HG03521 (cell line): Measurements from ENCODE around the gene TBXT.
"Not testable (repeated sequence)": the region's sequence is repeated elsewhere in the genome, so short reads cannot be mapped to it uniquely, and the experiment has no call there.

Source experiments
- ATAC-seq: cut with Tn5 transposase; IDR thresholded peaks from one replicate; pipeline ENCODE4 v1.9.1; 2021; ENCODE audit warnings: mild to moderate bottlenecking, moderate library complexity; ENCODE audit not compliant: unreplicated experiment

The TBXT gene, protein sequence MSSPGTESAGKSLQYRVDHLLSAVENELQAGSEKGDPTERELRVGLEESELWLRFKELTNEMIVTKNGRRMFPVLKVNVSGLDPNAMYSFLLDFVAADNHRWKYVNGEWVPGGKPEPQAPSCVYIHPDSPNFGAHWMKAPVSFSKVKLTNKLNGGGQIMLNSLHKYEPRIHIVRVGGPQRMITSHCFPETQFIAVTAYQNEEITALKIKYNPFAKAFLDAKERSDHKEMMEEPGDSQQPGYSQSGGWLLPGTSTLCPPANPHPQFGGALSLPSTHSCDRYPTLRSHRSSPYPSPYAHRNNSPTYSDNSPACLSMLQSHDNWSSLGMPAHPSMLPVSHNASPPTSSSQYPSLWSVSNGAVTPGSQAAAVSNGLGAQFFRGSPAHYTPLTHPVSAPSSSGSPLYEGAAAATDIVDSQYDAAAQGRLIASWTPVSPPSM

DNA sequence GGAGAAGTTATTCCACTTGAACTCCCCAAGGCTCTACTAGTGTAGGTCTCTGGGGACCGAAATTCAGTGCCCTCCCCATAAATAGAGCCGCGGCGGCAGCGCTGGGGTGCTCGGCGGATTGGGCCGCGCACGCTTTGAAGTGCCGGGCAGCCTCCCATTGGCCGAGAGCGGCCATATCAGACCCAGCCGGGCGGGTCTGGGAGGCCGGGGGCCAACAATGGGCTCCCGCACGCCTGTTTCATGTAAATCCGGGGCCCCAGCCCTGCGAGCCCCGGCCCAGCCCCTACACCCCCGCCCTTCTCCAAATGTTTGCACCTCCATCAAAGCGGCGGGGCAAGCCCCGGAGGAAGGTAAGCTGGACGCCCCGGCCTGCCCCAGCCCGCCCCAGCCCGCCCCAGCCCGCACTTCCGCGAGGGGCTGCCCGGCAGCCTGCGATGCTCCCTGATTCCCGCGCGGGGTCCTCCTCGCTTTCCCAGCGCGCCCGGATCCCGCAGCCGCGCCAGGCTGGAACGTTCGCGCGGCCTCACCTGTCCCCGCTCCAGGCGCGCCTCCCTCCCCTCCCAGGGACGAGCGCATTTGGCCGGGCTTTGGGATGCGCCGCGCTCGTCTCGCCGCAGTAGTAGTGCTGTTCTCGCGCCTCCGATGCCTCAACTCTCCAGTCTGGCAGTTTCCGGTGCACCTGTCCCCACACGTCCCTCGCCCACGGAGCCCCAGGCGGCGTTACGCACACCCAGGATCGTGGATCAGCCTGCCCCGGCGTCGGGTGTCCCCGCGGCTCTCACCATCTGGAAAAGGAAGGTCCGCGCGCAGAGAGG is at the start of gene TBXT:
TBXT (minus strand) TSS at position 51 of the 815 bp plus-strand sequence. CDS start 260 bp downstream, outside the sequence.
- ATAC-seq, result peak; percentile 40

DNA sequence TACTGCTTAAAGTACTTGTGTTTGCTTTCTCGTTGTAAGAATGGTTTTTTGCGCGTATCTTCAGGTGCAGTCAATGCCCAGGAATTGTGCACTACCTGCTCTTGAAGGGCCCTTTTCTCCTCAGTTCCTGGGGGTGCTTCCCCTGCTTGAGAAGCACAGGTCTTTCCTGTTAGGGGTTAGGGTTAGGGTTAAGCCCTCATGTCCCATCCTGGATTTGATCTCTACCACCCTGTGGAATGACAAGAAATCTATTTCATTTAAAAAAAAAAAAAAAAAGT is 39.6 kb upstream of the TBXT start:
- ATAC-seq, result no peak

DNA sequence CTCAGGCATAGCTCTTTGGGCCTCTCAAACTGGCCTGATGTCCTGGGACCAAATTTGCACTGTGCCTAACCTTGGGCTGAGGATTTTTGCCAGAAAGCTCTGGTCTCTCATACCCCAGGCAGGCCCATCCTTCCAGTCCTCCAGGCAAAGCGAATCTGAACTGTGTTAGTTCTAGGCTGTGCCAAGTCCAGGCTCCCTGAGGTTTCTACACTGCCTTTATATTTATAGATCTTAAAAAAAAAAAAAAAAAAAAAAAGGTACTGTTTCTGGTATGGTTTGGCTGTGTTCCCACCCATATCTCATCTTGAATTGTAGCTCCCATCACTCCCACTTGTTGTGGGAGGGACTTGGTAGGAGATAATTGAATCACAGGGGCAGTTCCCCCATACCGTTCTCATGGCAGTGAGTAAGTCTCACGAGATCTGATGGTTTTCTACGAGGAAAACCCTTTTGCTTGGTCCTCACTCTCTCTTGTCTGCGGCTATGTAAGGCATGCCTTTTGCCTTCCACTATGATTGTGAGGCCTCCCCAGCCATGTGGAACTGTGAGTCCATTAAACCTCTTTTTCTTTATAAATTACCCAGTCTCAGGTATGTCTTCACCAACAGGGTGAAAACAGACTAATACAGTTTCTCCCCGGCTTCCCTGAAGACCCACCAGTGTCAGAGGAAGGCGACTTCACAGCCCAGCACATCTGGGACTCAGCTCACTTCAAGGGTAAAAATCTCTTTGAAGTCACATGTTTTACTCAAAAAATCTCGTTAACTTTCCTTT is 39.0 kb upstream of the TBXT start:
- no peak for ATAC-seq

DNA sequence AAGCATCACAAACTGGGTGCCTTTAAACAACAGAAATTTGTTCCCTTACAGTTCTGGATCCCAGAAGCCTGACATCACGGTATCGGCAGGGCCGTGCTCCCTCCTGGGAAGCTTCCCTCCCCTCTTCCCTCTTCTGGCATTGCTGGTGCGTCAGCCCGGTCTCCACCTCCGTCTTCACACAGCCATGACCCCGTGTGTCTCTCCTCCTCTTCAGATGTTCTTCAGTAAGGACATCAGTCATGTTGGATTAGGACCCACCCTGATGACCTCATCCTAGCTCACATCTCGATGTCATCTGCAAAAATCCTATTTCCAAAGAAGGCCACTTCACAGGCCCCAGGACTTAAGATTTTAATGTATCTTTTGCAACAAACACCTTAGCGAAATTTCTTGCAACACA is 38.4 kb upstream of the TBXT start:
- ATAC-seq, result no peak

DNA sequence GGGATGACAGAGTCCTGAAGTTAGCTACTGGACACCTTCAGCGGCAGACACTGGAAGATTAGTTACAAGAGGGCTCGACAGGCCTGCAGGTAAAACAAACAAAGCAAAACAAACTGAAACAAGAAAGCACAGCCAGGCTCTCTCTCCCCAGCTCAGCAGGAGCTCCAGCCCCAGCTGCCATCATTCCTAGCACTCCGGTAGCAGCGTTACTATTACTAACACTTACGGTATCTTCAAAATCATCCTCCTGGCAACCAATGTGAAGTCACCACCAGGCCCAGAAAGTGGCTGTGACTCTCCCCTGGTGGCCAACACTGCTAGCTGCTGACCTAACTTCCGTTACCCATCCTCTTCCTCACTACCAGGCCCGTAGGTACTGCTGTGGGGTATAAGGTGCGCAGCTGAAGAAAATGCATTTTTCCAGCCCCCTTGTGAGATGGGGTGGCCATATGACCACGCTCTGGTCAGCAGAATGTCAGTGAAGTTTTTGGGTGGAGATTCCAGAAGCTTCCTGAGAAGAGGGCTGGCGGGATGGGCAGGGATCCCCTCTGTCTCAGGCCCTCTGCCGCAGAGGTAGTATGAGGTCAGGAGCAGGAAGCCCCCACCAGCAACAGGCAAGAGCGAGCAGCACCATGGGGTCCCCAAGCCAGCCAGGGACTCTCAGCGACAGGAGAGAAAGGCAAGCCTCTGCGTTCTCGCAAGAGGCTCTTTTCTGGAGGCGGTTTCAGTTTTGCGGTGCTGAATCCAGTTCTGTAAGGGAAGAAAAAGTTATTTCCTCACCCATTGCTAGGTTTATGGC is 37.4 kb upstream of the TBXT start:
- no peak for ATAC-seq

DNA sequence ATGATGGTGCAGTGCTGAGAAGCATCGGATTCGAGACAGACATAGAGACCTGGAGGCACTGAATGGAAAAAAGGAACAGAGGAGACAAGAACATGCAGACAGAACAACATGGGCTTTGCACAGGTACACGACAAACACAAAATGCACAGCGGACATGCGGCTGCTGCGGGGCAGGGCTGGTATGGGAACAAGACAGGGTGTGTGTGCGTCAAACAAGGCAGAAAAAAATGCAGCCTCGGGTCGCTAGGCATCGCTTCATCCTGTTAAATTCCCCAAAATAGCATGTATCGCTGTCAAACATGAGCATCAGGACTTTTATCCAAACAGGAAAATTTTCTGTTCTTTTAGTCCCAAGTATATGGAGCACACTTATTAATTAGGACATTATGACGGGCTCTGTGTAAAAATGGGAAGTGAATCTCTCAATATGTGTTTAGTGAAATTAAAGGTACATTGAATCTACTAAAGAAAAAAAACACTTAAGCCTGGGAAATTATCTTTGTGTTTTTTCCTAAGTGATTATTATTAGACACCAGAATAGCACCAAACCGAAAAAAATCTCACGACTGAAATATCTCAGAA is 36.1 kb upstream of the TBXT start:
- ATAC-seq, result no peak

DNA sequence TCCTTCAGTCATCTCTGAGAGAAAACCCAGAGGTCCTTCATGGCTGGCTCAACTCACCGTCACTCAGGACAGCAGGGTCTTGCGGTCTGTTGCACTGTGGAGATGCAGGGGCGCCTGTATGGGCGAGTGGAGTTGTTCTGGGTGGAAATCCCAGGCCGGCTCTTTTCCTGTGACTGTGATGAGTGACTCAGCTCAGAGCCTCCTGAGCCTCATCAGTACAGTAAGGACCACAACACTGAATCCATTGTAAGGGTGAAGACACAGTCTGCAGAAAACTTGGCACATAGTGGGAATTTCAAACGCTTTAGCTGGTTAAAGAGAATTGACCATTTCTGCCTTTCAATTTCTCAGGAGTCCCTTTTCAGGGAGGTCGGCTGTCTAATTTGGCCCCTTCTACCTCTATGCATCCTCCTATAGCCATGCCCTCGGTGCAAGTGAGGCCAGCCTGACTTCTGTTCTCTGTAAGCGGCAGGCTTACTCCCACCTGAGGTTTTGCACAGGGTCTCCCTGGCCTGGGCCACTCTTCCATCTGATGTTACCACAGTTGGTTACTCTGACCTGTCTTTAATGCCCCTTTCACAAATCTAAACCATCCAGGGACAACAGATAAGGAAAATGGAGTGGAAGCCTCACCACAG is 35.5 kb upstream of the TBXT start:
- ATAC-seq, result no peak

DNA sequence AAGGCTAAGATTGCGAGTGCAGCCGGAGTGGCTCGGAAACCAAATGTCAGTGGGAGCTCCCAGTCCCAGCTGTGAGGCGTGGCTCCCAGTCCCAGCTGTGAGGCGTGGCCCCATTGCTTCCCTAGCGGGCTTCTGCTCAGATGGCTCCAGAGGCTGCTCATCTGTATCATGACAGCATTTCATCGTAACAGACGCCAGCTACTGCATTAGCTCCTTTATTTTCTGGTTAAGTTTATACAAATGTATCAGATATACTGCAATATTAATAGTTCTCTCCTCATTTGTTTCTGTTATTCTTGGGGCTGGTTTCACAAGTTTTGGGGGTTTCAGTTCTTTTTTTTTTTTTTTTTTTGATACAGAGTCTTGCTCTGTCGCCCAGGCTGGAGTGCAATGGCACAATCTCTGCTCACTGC is 34.7 kb upstream of the TBXT start:
- ATAC-seq, result peak; percentile 59

DNA sequence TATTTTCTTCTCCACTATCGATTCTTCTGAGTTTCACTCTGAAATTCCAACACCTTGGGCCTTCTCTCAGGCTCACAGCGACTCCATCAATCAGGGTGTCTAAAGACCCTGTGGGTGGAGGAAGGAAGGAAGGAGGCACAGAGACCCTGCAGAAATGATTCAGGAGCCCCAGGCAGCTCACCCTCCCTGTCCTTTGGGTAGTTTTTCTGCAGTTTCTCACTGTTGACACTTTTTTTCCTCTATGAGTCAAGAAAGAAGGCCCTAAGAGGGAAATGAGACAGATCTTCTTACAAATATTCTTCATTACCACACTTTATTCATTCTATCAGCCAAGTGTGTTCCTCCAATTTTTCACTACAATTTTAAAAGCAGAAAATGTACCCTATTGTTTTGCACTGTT is 34.2 kb upstream of the TBXT start:
- peak; percentile 8 for ATAC-seq

DNA sequence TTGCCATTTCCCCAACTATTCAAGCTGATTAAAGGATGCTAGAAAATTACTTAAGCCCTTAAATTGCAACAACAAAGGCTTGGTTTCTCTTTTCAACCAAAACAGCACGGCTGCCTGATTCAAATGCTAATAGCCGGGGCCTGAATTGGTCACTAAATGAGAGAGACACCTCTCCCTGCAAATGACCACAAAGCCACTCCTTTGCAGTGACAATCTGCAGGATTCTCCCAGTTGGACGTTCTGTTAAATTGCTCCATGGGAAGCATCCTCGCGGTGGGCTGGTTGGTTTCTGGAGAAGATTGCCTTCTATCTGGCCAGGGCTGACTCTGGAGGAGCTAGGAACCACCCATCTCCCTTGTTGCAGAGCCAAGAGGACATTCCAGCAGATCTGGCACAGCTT is 29.7 kb upstream of the TBXT start:
- no peak for ATAC-seq

DNA sequence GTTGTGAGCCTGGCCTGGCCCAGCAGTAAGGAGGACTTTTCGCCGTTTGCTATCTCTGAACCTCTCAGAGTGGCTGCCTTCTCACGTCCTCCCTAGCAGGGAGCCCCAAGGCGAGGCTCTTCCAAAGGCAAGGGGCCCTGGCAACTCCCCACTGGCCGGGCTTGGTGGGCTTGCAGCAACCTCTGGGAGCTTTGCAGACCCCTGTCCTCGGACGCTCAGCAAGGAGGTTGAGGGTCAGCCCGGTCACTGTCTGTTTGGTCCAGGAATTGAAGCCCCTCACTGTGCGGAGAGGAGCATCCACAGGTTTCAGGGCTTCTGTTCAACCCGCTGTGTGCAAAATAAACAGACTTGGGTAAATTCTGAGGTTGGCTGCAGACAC is 28.2 kb upstream of the TBXT start:
- no peak for ATAC-seq

DNA sequence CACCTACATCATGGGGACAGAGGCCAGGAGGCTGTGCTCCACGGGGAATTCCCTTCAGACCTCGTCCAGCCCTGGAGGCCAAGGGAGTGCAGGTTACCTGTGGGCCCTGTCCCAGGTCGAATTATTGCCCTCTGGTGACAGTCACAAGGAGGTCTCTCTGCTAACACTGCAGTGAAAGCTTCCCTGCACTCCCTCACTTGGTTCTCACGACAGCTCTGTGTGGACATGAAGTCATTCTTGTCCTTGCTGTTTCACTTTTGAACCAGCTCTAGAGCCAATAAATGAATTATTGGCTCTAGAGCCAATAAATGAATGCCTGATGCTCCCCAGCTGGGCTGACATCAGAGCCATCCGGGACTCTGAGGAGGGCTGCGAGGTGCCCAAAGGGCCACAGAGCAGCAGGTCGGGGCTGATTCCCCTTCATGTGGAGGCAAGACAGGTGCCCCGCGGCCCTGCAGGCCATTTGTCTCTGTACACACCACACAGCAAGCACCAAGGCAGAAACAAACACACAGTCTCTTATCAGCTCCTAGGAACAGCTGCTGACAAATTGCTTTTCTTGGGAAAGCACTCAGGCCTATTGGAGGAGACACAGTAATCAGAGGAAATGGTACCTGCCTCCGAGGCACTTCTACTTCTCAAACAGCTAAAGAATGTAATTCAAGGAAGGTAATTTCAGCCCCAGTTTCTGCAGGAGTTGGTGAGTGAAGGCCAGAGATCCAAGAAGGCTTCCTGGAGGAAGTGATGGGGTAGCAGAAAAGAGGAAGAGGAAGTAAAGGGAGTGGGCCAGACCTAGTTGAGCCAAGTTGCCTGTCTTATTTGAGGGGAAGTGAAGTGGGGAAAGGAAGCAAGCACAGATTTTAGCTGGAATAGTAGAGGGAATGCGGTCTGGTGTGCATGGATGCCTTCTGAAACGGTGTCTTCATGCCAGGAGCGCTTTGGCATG is 27.5 kb upstream of the TBXT start:
- no peak for ATAC-seq

DNA sequence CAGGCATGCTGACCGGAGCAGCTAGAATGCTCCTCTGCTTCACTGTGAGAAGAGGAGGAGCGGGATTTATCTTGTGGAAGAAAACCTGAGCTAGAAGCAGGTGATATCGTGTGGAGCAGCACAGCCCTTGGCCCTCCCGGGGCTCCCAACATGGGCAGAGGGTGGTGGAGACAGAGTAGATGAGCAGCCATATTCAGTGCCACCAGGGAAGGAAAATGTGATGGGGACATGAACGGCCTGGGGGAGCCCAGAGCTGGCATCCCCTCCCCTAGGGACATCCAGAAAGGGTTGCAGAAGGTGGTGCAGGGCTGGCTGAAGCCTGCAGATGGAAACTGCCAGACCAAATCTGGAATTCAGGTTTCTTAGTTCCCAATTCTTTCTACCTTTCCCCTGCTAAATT is 24.9 kb upstream of the TBXT start:
- ATAC-seq, result no peak

DNA sequence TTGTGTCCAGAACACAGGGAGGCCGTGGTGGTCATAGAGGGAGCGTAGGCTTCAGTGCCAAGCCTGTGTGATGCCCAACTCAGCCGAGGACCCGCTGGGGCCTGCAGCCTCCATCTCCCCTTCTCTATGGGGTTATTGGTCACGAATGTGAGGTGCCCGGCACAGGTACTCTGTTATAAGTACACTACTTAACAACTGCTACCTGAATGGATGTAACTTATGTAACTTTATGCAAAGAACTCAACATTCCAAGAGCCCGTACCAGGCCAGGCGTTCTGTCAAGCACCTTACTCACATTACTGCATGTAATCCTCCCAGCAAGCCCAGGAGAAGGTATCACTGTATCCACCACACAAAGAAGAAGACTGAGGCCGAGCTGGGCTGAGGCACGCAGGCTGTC is 24.5 kb upstream of the TBXT start:
- ATAC-seq, result no peak

DNA sequence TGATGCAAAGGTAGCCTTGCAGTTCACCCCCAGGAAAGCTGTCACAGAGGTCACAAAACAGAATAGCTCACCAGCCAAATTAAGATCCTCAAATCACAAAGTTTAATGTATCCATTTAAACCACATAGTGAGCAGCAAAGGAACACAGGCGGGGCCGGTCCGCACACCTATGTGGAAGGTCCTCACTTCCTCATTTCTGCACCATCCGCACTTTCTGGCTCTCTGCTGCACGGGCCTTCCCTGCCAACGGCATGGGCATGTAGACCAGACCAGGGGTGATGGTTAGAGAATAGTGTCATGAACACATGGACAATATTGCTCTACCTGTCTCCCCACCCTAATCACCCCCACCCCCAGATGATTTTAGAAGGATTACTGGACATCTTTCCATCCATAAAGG is 12.1 kb upstream of the TBXT start:
- no peak for ATAC-seq

DNA sequence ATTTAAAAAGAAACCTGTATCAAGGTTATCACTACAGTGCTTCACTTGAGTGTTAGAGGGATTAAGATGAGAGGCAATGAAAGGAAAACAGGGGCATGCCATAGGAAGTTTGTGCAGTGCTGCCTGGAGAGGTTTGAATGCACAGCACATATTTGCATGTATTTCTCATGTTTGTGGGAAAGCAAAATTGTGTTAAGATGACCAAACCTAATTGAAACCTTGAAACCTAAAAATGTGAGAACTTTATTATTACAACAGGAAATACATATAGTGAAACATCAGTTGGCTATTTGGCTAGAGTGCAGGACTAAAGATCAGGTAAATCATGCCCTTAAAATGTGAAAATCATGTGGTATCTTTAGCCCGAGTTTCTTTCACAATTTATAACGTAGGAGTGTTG is 8.5 kb upstream of the TBXT start:
- no peak for ATAC-seq

DNA sequence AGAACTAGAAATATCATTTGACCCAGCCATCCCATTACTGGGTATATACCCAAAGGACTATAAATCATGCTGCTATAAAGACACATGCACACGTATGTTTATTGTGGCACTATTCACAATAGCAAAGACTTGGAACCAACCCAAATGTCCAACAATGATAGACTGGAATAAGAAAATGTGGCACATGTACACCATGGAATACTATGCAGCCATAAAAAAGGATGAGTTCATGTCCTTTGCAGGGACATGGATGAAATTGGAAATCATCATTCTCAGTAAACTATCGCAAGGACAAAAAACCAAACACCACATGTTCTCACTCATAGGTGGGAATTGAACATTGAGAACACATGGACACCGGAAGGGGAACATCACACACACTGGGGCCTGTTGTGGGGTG is 7.4 kb upstream of the TBXT start:
- not testable (repeated sequence) for ATAC-seq

DNA sequence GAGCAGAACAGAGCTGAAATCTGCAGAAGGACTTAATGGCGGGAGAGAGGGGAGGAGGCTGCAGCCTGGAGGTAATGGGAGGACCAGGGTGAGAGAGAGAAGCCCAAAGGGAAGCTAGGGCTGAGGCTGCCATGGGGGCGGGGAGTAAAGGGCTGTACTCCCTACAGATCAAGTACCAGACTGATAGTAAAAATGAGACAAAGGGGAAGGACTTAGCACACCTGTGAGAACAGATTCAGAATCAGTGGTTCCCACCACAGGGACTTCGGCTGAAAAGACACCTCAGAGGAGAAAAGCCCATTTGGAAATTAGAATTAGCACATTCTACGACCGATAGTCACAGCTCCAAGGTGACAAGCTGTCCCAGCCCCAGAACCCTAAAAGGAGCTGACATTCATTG is 6.4 kb upstream of the TBXT start:
- ATAC-seq, result no peak
